Naive B cell (primary cell): ENCODE data around the gene RAD23A. TPM values are rescaled to one million over a fixed set of nuclear protein-coding genes. Genes with fewer than 3 reads are reported as not detected.
A peak's percentile ranks its signal among the peaks of the same experiment; 100 is the strongest.

Experiments used
- ATAC-seq, 2 donors: fragments of 150-1000 bp; cut with Tn5 transposase; 2 replicates each; pipeline ENCODE4 v1.10.0; 2021; ENCODE audit warnings: low read depth in 2 of 2, mild to moderate bottlenecking in 2 of 2, moderate library complexity in 2 of 2
- DNase-seq: peaks from one replicate; pipeline ENCODE4 v3.0.0; 2022
- H3K27ac Mint-ChIP-seq, 6 donors: one replicate each; pipeline ENCODE4 v1.8.0; 2020 to 2022; ENCODE audit warnings: mild to moderate bottlenecking in 6 of 6, mixed read lengths in 6 of 6, moderate library complexity in 5 of 6, inconsistent platforms in 2 of 6
- H3K27me3 Mint-ChIP-seq, 3 donors: one replicate each; pipeline ENCODE4 v1.8.0; 2021 to 2022; ENCODE audit warnings: mixed read lengths in 3 of 3, mild to moderate bottlenecking in 1 of 3
- H3K36me3 Mint-ChIP-seq, 2 donors: one replicate each; pipeline ENCODE4 v1.8.0; 2020 to 2022; ENCODE audit warnings: mixed read lengths in 2 of 2, inconsistent platforms in 1 of 2, mild to moderate bottlenecking in 1 of 2
- H3K4me1 Mint-ChIP-seq, 3 donors: one replicate each; pipeline ENCODE4 v1.8.0; 2020 to 2022; ENCODE audit warnings: mixed read lengths in 3 of 3, inconsistent platforms in 1 of 3, mild to moderate bottlenecking in 1 of 3, moderate library complexity in 1 of 3
- H3K4me3 Mint-ChIP-seq, 8 donors: one replicate each; pipeline ENCODE4 v1.8.0; 2020 to 2022; ENCODE audit warnings: mild to moderate bottlenecking in 8 of 8, mixed read lengths in 8 of 8, moderate library complexity in 8 of 8, inconsistent platforms in 2 of 8
- H3K9me3 Mint-ChIP-seq, 7 donors: one replicate each; pipeline ENCODE4 v1.8.0; 2020 to 2022; ENCODE audit warnings: mixed read lengths in 7 of 7, mild to moderate bottlenecking in 5 of 7, inconsistent platforms in 2 of 7, moderate library complexity in 1 of 7
- polyA plus RNA-seq, 6 donors: library from polyadenylated mRNA; unstranded; fragments of 300-500 nt; fragmentation: Illumina TruSeq; gene quantifications; one replicate each; pipeline ENCODE4 v1.2.3, GENCODE V29; 2021; ENCODE audit warnings: low read depth in 6 of 6

RAD23A gene
- polyA plus RNA-seq, 6 donors from 2014 or later, result 82.9 to 119 (median 99.3) TPM

GRCh38 chr19:12930002-12930645, 15.5 kb upstream of the RAD23A start:
- DNase-seq, result no peak
- Mint-ChIP-seq H3K27ac (no peak overlapping the region), H3K36me3 (peaks cover 0 to 4% of the 10 kb centered on the region in 2 donors), H3K27me3 (no peaks in the 10 kb centered on the region), H3K9me3 (no peaks in the 10 kb centered on the region), H3K4me1 (peaks cover 25 to 33% (median 28%) of the 10 kb centered on the region in 3 donors), H3K4me3 (peak overlapping the region in 1 of 8 donors; percentile 71)
- ATAC-seq, result no peak

- no peaks in the 10 kb centered on the region for H3K9me3 Mint-ChIP-seq
- DNase-seq (peak; percentile 51), ATAC-seq (no peak)
- peaks cover 36 to 46% (median 38%) of the 10 kb centered on the region in 3 donors for H3K4me1 Mint-ChIP-seq
- no peaks in the 10 kb centered on the region for H3K27me3 Mint-ChIP-seq
- H3K27ac Mint-ChIP-seq, result peak overlapping the region; percentile 82 to 98 (median 95)
- peak overlapping the region; percentile 94 to 99 (median 97) for H3K4me3 Mint-ChIP-seq
- H3K36me3 Mint-ChIP-seq, result peaks cover 0 to 4% of the 10 kb centered on the region in 2 donors
These were observed 13.0 kb upstream of the RAD23A start for GRCh38 chr19:12932392-12933286.

GRCh38 chr19:12933287-12934072, 12.2 kb upstream of the RAD23A start, which contains the start of gene FARSA:
TSS of gene FARSA (minus strand) at chr19:12933711. CDS start at chr19:12933696, 15 bp downstream.
- Mint-ChIP-seq H3K27ac (peak within 1 kb of the TSS; percentile 90 to 98 (median 96)), H3K27me3 (no peaks in the 10 kb centered on the region), H3K4me3 (peak within 1 kb of the TSS; percentile 94 to 99 (median 97)), H3K9me3 (no peaks in the 10 kb centered on the region), H3K36me3 (peaks cover 0 to 4% of the 10 kb centered on the region in 2 donors), H3K4me1 (peaks cover 42 to 52% (median 43%) of the 10 kb centered on the region in 3 donors)
- ATAC-seq (peak; percentile 56), DNase-seq (peak; percentile 86)

- H3K27me3 Mint-ChIP-seq, result no peaks in the 10 kb centered on the region
- no peaks in the 10 kb centered on the region for H3K9me3 Mint-ChIP-seq
These were observed 10.6 kb upstream of the RAD23A start for GRCh38 chr19:12935071-12935470.

GRCh38 chr19:12936582-12936981, 9.1 kb upstream of the RAD23A start:
- H3K27me3 Mint-ChIP-seq, result no peaks in the 10 kb centered on the region
- peaks cover 58 to 66% (median 64%) of the 10 kb centered on the region in 3 donors for H3K4me1 Mint-ChIP-seq
- no peaks in the 10 kb centered on the region for H3K9me3 Mint-ChIP-seq
- no peak for DNase-seq
- H3K4me3 Mint-ChIP-seq, result peak overlapping the region in 7 of 8 donors; percentile 7 to 98 (median 65)
- ATAC-seq, result no peak
- H3K36me3 Mint-ChIP-seq, result peaks cover 5 to 12% of the 10 kb centered on the region in 2 donors
- peak overlapping the region in 3 of 6 donors; percentile 14 to 70 (median 50) for H3K27ac Mint-ChIP-seq

More at GRCh38 chr19:12935071-12935470, 10.6 kb upstream of the RAD23A start:
- H3K36me3 Mint-ChIP-seq, result peaks cover 5 to 7% of the 10 kb centered on the region in 2 donors
- ATAC-seq (no peak), DNase-seq (no peak)
- peak overlapping the region in 3 of 8 donors; percentile 45 to 80 (median 59) for H3K4me3 Mint-ChIP-seq
- peaks cover 51 to 66% (median 58%) of the 10 kb centered on the region in 3 donors for H3K4me1 Mint-ChIP-seq
- H3K27ac Mint-ChIP-seq, result no peak overlapping the region

GRCh38 chr19:12937093-12937926, 8.4 kb upstream of the RAD23A start:
- H3K27me3 Mint-ChIP-seq, result no peaks in the 10 kb centered on the region
- no peak for DNase-seq
- H3K4me1 Mint-ChIP-seq, result peaks cover 53 to 68% (median 66%) of the 10 kb centered on the region in 3 donors

GRCh38 chr19:12937927-12938778, 7.5 kb upstream of the RAD23A start, which contains the start of gene CALR:
TSS of gene CALR (plus strand) at chr19:12938609. CDS start at chr19:12938680, 71 bp downstream.
- no peaks in the 10 kb centered on the region for H3K9me3 Mint-ChIP-seq
- DNase-seq (peak; percentile 99), ATAC-seq (peak; percentile 86 to 87)
- peaks cover 44 to 68% (median 63%) of the 10 kb centered on the region in 3 donors for H3K4me1 Mint-ChIP-seq
- H3K4me3 Mint-ChIP-seq, result peak within 1 kb of the TSS; percentile 90 to 99 (median 98)
- H3K27me3 Mint-ChIP-seq, result no peaks in the 10 kb centered on the region
- H3K36me3 Mint-ChIP-seq, result peaks cover 5 to 12% of the 10 kb centered on the region in 2 donors
- peak within 1 kb of the TSS; percentile 97 to 99 (median 98) for H3K27ac Mint-ChIP-seq

More at GRCh38 chr19:12937093-12937926, 8.4 kb upstream of the RAD23A start:
- H3K27ac Mint-ChIP-seq, result peak overlapping the region; percentile 92 to 99 (median 98)
- no peak for ATAC-seq
- H3K9me3 Mint-ChIP-seq, result no peaks in the 10 kb centered on the region
- H3K36me3 Mint-ChIP-seq, result peaks cover 5 to 12% of the 10 kb centered on the region in 2 donors
- H3K4me3 Mint-ChIP-seq, result peak overlapping the region; percentile 90 to 99 (median 98)

- Mint-ChIP-seq H3K4me3 (peak overlapping the region; percentile 90 to 99 (median 98)), H3K36me3 (peaks cover 14 to 17% of the 10 kb centered on the region in 2 donors), H3K9me3 (no peaks in the 10 kb centered on the region), H3K4me1 (peaks cover 46 to 68% (median 63%) of the 10 kb centered on the region in 3 donors), H3K27me3 (no peaks in the 10 kb centered on the region), H3K27ac (peak overlapping the region; percentile 97 to 99 (median 98))
- DNase-seq (peak; percentile 61), ATAC-seq (peak; percentile 9 to 13)
These were observed 6.7 kb upstream of the RAD23A start for GRCh38 chr19:12938779-12939601.

- peaks cover 48 to 72% (median 65%) of the 10 kb centered on the region in 3 donors for H3K4me1 Mint-ChIP-seq
- no peak for ATAC-seq
- peak overlapping the region; percentile 90 to 99 (median 98) for H3K4me3 Mint-ChIP-seq
- H3K27me3 Mint-ChIP-seq, result no peaks in the 10 kb centered on the region
- H3K9me3 Mint-ChIP-seq, result no peaks in the 10 kb centered on the region
- peaks cover 17 to 18% of the 10 kb centered on the region in 2 donors for H3K36me3 Mint-ChIP-seq
- peak overlapping the region in 5 of 6 donors; percentile 27 to 99 (median 97) for H3K27ac Mint-ChIP-seq
- DNase-seq, result no peak
These were observed 5.7 kb upstream of the RAD23A start for GRCh38 chr19:12939975-12940423.

GRCh38 chr19:12940897-12941296, 4.8 kb upstream of the RAD23A start:
- H3K4me3 Mint-ChIP-seq, result peak overlapping the region; percentile 62 to 98 (median 86)
- ATAC-seq, result no peak
- peak overlapping the region in 5 of 6 donors; percentile 21 to 97 (median 82) for H3K27ac Mint-ChIP-seq
- H3K27me3 Mint-ChIP-seq, result no peaks in the 10 kb centered on the region
- H3K36me3 Mint-ChIP-seq, result peaks cover 17 to 18% of the 10 kb centered on the region in 2 donors
- H3K9me3 Mint-ChIP-seq, result peaks cover 0 to 3% (median 0%) of the 10 kb centered on the region in 7 donors
- H3K4me1 Mint-ChIP-seq, result peaks cover 55 to 81% (median 70%) of the 10 kb centered on the region in 3 donors
- DNase-seq, result no peak
